H1 (cell line): ENCODE data around the gene STARD13. TPM values are rescaled to one million over a fixed set of nuclear protein-coding genes. Genes with fewer than 3 reads are reported as not detected.
"Not testable (repeated sequence)": the region's sequence is repeated elsewhere in the genome, so short reads cannot be mapped to it uniquely, and the experiment has no call there.

Experiments used
- CTCF ChIA-PET: fragments of 300-600 bp; sonication (Branson Sonifier 250); formaldehyde crosslinking; loops from one replicate; lab custom pipeline; 2021; ENCODE audit not compliant: partially characterized antibody; lab: Charles Lee
- POLR2A ChIA-PET: fragments of 300-600 bp; sonication (Branson Sonifier 250); formaldehyde crosslinking; loops from one replicate; lab custom pipeline; 2021; ENCODE audit warnings: inconsistent platforms; ENCODE audit not compliant: partially characterized antibody; lab: Charles Lee
- DNase-seq, 2 experiments: peaks; one replicate each; pipeline versions ENCODE4 v3.0.0 to v3.0.0-alpha.2; 2010 to 2022; ENCODE audit warnings: low spot score in 2 of 2, low read depth in 1 of 2, mixed read lengths in 1 of 2
- FAIRE-seq: peaks from 2 replicates; lab custom pipeline; 2011; peaks lifted over from hg19 to GRCh38; lab: Jason Lieb, UNC
- H2AFZ ChIP-seq: 2 replicates; pipeline ENCODE4 v1.8.1; 2012; ENCODE audit warnings: low read length, inconsistent platforms
- H2AK5ac ChIP-seq: 2 replicates; pipeline ENCODE4 v1.6.1; 2013; ENCODE audit warnings: low read depth, low read length
- H2BK120ac ChIP-seq: replicated peaks from 2 replicates; pipeline ENCODE3; 2013; ENCODE audit warnings: low read depth, low read length, inconsistent platforms
- H2BK12ac ChIP-seq: 2 replicates; pipeline ENCODE4 v1.6.1; 2013; ENCODE audit warnings: low read depth, low read length
- H2BK15ac ChIP-seq: 2 replicates; pipeline ENCODE4 v1.6.1; 2013; ENCODE audit warnings: low read length
- H2BK20ac ChIP-seq: 2 replicates; pipeline ENCODE4 v1.6.1; 2013; ENCODE audit warnings: low read length
- H2BK5ac ChIP-seq: 2 replicates; pipeline ENCODE4 v1.6.1; 2013; ENCODE audit warnings: low read depth, low read length
- H3K14ac ChIP-seq: 2 replicates; pipeline ENCODE4 v1.6.1; 2013; ENCODE audit warnings: inconsistent platforms; ENCODE audit not compliant: insufficient read length
- H3K18ac ChIP-seq: 2 replicates; pipeline ENCODE4 v1.6.1; 2013; ENCODE audit warnings: low read length; ENCODE audit errors: extremely low read depth
- H3K23ac ChIP-seq: 2 replicates; pipeline ENCODE4 v1.6.1; 2013; ENCODE audit warnings: inconsistent platforms; ENCODE audit not compliant: insufficient read length
- H3K23me2 ChIP-seq: 2 replicates; pipeline ENCODE4 v1.6.1; 2013; ENCODE audit warnings: low read depth, low read length
- H3K27ac ChIP-seq: 2 replicates; pipeline ENCODE4 v1.6.1; 2011; ENCODE audit warnings: low read depth, low read length, inconsistent platforms
- H3K27me3 ChIP-seq, 4 experiments: replicated peaks in 1 of 4; 1 replicate in 1 of 4; 2 replicates in 3 of 4; pipeline versions ENCODE4 v1.6.1 to v1.8.1; 2011 to 2013; ENCODE audit warnings: low read length in 3 of 4, mild to moderate bottlenecking in 3 of 4, inconsistent platforms in 2 of 4, mixed read lengths in 2 of 4, moderate library complexity in 1 of 4; ENCODE audit not compliant: control insufficient read depth in 3 of 4, insufficient read depth in 3 of 4; ENCODE audit errors: extremely low read depth in 1 of 4
- H3K36me3 ChIP-seq, 4 experiments: 2 replicates each; pipeline versions ENCODE4 v1.6.1 to v1.8.1; 2011 to 2013; ENCODE audit warnings: mild to moderate bottlenecking in 4 of 4, low read length in 3 of 4, moderate library complexity in 2 of 4, control low read depth in 1 of 4, inconsistent platforms in 1 of 4; ENCODE audit not compliant: insufficient read depth in 4 of 4, control insufficient read depth in 2 of 4
- H3K4ac ChIP-seq: replicated peaks from 2 replicates; pipeline ENCODE3; 2013; ENCODE audit warnings: low read length, low read depth, mixed read lengths, inconsistent platforms; ENCODE audit not compliant: insufficient read length
- H3K4me1 ChIP-seq, 4 experiments: replicated peaks in 1 of 4; 1 replicate in 1 of 4; 2 replicates in 3 of 4; pipeline versions ENCODE4 v1.6.1 to v1.8.1; 2011 to 2013; ENCODE audit warnings: low read length in 3 of 4, inconsistent platforms in 2 of 4, mixed read lengths in 1 of 4; ENCODE audit not compliant: insufficient read depth in 4 of 4, control insufficient read depth in 3 of 4
- H3K4me2 ChIP-seq, 2 experiments: 2 replicates each; pipeline versions ENCODE4 v1.6.1 to v1.8.1; 2011 to 2013; ENCODE audit warnings: low read depth in 2 of 2, low read length in 2 of 2, control low read depth in 1 of 2, inconsistent platforms in 1 of 2, mild to moderate bottlenecking in 1 of 2; ENCODE audit not compliant: insufficient read depth in 1 of 2
- H3K4me3 ChIP-seq, 4 experiments: fragments of 200-600, 300-600 bp in 1 of 4; sonication (generic), shearing (Covaris generic), sonication (Bioruptor Twin) in 1 of 4; 2 replicates each; pipeline versions ENCODE4 v1.5.1 to v1.8.1; 2011 to 2016; ENCODE audit warnings: low read length in 4 of 4, low read depth in 3 of 4, control low read depth in 2 of 4, inconsistent platforms in 2 of 4, mild to moderate bottlenecking in 2 of 4, mixed read lengths in 1 of 4, moderate library complexity in 1 of 4; ENCODE audit not compliant: insufficient read depth in 2 of 4; ENCODE audit errors: extremely low read depth in 1 of 4
- H3K56ac ChIP-seq: replicated peaks from 2 replicates; pipeline ENCODE3; 2013; ENCODE audit warnings: low read depth, mild to moderate bottlenecking, mixed read lengths, low read length, inconsistent platforms; ENCODE audit not compliant: insufficient read length
- H3K79me1 ChIP-seq: 2 replicates; pipeline ENCODE4 v1.6.1; 2013; ENCODE audit warnings: low read depth, low read length, control low read depth
- H3K79me2 ChIP-seq, 2 experiments: 2 replicates each; pipeline versions ENCODE4 v1.6.1 to v1.8.1; 2012 to 2013; ENCODE audit warnings: low read length in 2 of 2, mild to moderate bottlenecking in 2 of 2, inconsistent platforms in 1 of 2; ENCODE audit not compliant: insufficient read depth in 2 of 2, control insufficient read depth in 1 of 2
- H3K9ac ChIP-seq, 4 experiments: replicated peaks in 1 of 4; 1 replicate in 1 of 4; 2 replicates in 3 of 4; pipeline versions ENCODE4 v1.6.1 to v1.8.1; 2011 to 2013; ENCODE audit warnings: low read depth in 3 of 4, low read length in 3 of 4, control low read depth in 2 of 4, mild to moderate bottlenecking in 2 of 4, moderate library complexity in 2 of 4, inconsistent platforms in 1 of 4; ENCODE audit errors: extremely low read depth in 1 of 4
- H3K9me3 ChIP-seq, 2 experiments: 2 replicates each; pipeline versions ENCODE4 v1.6.1 to v1.8.1; 2012 to 2013; ENCODE audit warnings: mild to moderate bottlenecking in 2 of 2, moderate library complexity in 2 of 2, control low read depth in 1 of 2, inconsistent platforms in 1 of 2, low read depth in 1 of 2, low read length in 1 of 2, mixed read lengths in 1 of 2; ENCODE audit not compliant: insufficient read depth in 2 of 2
- H4K20me1 ChIP-seq, 2 experiments: replicated peaks in 1 of 2; 2 replicates each; pipeline versions ENCODE3 to v1.8.1; 2011 to 2013; ENCODE audit warnings: inconsistent platforms in 2 of 2, low read length in 2 of 2, mild to moderate bottlenecking in 1 of 2; ENCODE audit not compliant: insufficient read depth in 2 of 2, control insufficient read depth in 1 of 2
- H4K5ac ChIP-seq: 2 replicates; pipeline ENCODE4 v1.6.1; 2013; ENCODE audit warnings: low read length, low read depth, mixed read lengths, inconsistent platforms; ENCODE audit not compliant: insufficient read length
- H4K8ac ChIP-seq: 2 replicates; pipeline ENCODE4 v1.8.0; 2013; ENCODE audit warnings: mild to moderate bottlenecking, moderate library complexity, low read length, inconsistent platforms; ENCODE audit not compliant: insufficient read depth; ENCODE audit errors: extremely low read depth
- H4K91ac ChIP-seq: replicated peaks from 2 replicates; pipeline ENCODE3; 2013; ENCODE audit warnings: low read length, mixed read lengths, inconsistent platforms; ENCODE audit not compliant: insufficient read length
- WGBS, 2 experiments: shearing (Covaris generic) in 1 of 2; methylation state at CpG; one replicate each; pipeline versions ENCODE4 v1.1.6 to v1.1.7; 2013 to 2015; ENCODE audit warnings: low lambda C conversion rate in 2 of 2, mixed read lengths in 2 of 2, inconsistent platforms in 1 of 2, low coverage in 1 of 2, missing lambda C conversion rate in 1 of 2; ENCODE audit not compliant: insufficient replicate concordance in 2 of 2, insufficient coverage in 1 of 2, insufficient read length in 1 of 2; ENCODE audit errors: extremely low coverage in 1 of 2, missing lambda C conversion rate in 1 of 2; 5-methylcytosine and 5-hydroxymethylcytosine counted together
- polyA plus RNA-seq, 7 experiments: library from polyadenylated mRNA; depleted of rRNA in 3 of 7; stranded (reverse) in 5 of 7; unstranded in 2 of 7; fragments of >200 nt in 5 of 7; fragments of 200-250 nt in 2 of 7; gene quantifications; 1 replicate in 5 of 7; 2 replicates in 1 of 7; 4 replicates in 1 of 7; pipeline versions ENCODE4 v1.2.1 to v1.2.3, GENCODE V29; 2011 to 2013; ENCODE audit warnings: missing spikeins in 2 of 7, mixed read lengths in 2 of 7
- total RNA-seq: library from RNA; stranded (reverse); fragmentation: NEBNext Ultra II Directional; extraction: Animal tissue kit (Norgen Biotek cat#: 25700); gene quantifications from 2 replicates; pipeline ENCODE4 v1.2.1, GENCODE V29; 2021

STARD13 gene
- total and polyA plus RNA-seq, 2 of the 8 experiments (the other 6 are each of a cell fraction or from before 2014, with no cell fraction given), result 0.82 to 2.9 TPM

GRCh38 chr13:33177340-33178208, 108.0 kb downstream of the STARD13 start:
- H2AFZ ChIP-seq, H2BK5ac ChIP-seq, H3K4ac ChIP-seq, H4K91ac ChIP-seq, H3K4me2 ChIP-seq, H2AK5ac ChIP-seq, H3K4me3 ChIP-seq, FAIRE-seq, H3K23me2 ChIP-seq, H3K9me3 ChIP-seq, H2BK20ac ChIP-seq, H3K79me1 ChIP-seq, H3K18ac ChIP-seq, H3K9ac ChIP-seq, H3K27ac ChIP-seq, POLR2A ChIA-PET, H3K79me2 ChIP-seq, H4K8ac ChIP-seq, DNase-seq, H3K56ac ChIP-seq, H3K23ac ChIP-seq, H2BK120ac ChIP-seq, H2BK12ac ChIP-seq, H3K14ac ChIP-seq, H3K4me1 ChIP-seq, H4K20me1 ChIP-seq, H2BK15ac ChIP-seq, H3K36me3 ChIP-seq, H4K5ac ChIP-seq, CTCF ChIA-PET: not testable (repeated sequence)
- 78 to 86% methylated on average over 1 to 4 of the region's 4 CpGs for WGBS, 2 experiments
- H3K27me3 ChIP-seq, result peaks cover 9 to 51% (median 18%) of the 10 kb centered on the region in 4 experiments
